CD4-positive, alpha-beta T cell (primary cell): ENCODE results near the gene MGAT1. TPM values are rescaled to one million over a fixed set of nuclear protein-coding genes. Genes with fewer than 3 reads are reported as not detected.

Experiments used
- ATAC-seq: fragments of 200-7000 bp; cut with Tn5 transposase; one replicate; pipeline ENCODE4 v1.10.0; 2022; ENCODE audit warnings: mild to moderate bottlenecking; ENCODE audit not compliant: poor library complexity
- CTCF ChIA-PET: fragments of 350-600 bp; sonication (Branson Sonifier 250); formaldehyde crosslinking; loops from one replicate; lab custom pipeline; 2021; ENCODE audit warnings: antibody characterized with exemption, inconsistent platforms; lab: Charles Lee
- POLR2A ChIA-PET: fragments of 350-600 bp; sonication (Branson Sonifier 250); formaldehyde crosslinking; loops from one replicate; lab custom pipeline; 2021; ENCODE audit warnings: antibody characterized with exemption, inconsistent platforms; lab: Charles Lee
- DNase-seq, 14 experiments: peaks; one replicate each; pipeline ENCODE4 v3.0.0-alpha.2; 2013 to 2020; ENCODE audit warnings: mixed read lengths in 2 of 14
- H3K27ac ChIP-seq, 2 donors: one replicate each; pipeline versions ENCODE4 v1.5.1 to v1.7.0; 2013; ENCODE audit warnings: low read length in 2 of 2, low read depth in 1 of 2, mild to moderate bottlenecking in 1 of 2
- H3K27me3 ChIP-seq, 2 experiments: 1 replicate in 1 of 2; 2 replicates in 1 of 2; pipeline versions ENCODE4 v1.6.1 to v1.7.0; 2013; ENCODE audit warnings: low read length in 2 of 2, control low read depth in 1 of 2, mild to moderate bottlenecking in 1 of 2, moderate library complexity in 1 of 2; ENCODE audit not compliant: insufficient read depth in 2 of 2, control insufficient read depth in 1 of 2
- H3K36me3 ChIP-seq: one replicate; pipeline ENCODE4 v1.6.1; 2013; ENCODE audit warnings: low read length, control low read depth; ENCODE audit not compliant: insufficient read depth
- H3K4me1 ChIP-seq: one replicate; pipeline ENCODE4 v1.6.1; 2013; ENCODE audit warnings: low read length, control low read depth; ENCODE audit not compliant: insufficient read depth
- H3K4me3 ChIP-seq: one replicate; pipeline ENCODE4 v1.5.1; 2013; ENCODE audit warnings: mild to moderate bottlenecking, low read length, moderate library complexity
- H3K9me3 ChIP-seq, 2 experiments: 1 replicate in 1 of 2; 2 replicates in 1 of 2; pipeline versions ENCODE4 v1.6.1 to v1.7.0; 2013; ENCODE audit warnings: low read length in 2 of 2, mild to moderate bottlenecking in 2 of 2, control low read depth in 1 of 2, moderate library complexity in 1 of 2; ENCODE audit not compliant: control insufficient read depth in 1 of 2, insufficient read depth in 1 of 2
- H3K27ac Mint-ChIP-seq: one replicate; pipeline ENCODE4 v1.8.0; 2020; ENCODE audit warnings: mixed read lengths
- H3K27me3 Mint-ChIP-seq: one replicate; pipeline ENCODE4 v1.8.0; 2021; ENCODE audit warnings: mixed read lengths
- H3K36me3 Mint-ChIP-seq: one replicate; pipeline ENCODE4 v1.8.0; 2021; ENCODE audit warnings: low read depth, mixed read lengths
- H3K4me1 Mint-ChIP-seq: one replicate; pipeline ENCODE4 v1.8.0; 2021; ENCODE audit warnings: low read depth, mixed read lengths
- H3K4me3 Mint-ChIP-seq: one replicate; pipeline ENCODE4 v1.8.0; 2020; ENCODE audit warnings: mild to moderate bottlenecking, mixed read lengths
- H3K9me3 Mint-ChIP-seq: one replicate; pipeline ENCODE4 v1.8.0; 2020; ENCODE audit warnings: mixed read lengths
- intact Hi-C, 2 experiments: fragments of 100-400 bp; cut with DNase I in 1 of 2; cut with micrococcal nuclease in 1 of 2; formaldehyde crosslinking; loops; one replicate each; pipeline versions ENCODE4 v1.15.1 to v1.9.0; 2023 to 2025; cut with DNase I, micrococcal nuclease
- total RNA-seq, 174 experiments: library from RNA in 2 of 174; stranded (reverse) in 2 of 174; gene quantifications; one replicate each; pipeline ENCODE4 v1.2.3 and lab custom pipeline; 2021 to 2026
- TF ChIP-seq, protein P1 (sequence below): fragments of 200-600 bp; IDR thresholded peaks from one replicate; pipeline ENCODE4 v1.8.0; 2022; ENCODE audit warnings: antibody characterized with exemption, mild to moderate bottlenecking

Gene MGAT1
- total RNA-seq, 2 experiments from 2014 or later, result 49.0 to 60.2 TPM

DNA sequence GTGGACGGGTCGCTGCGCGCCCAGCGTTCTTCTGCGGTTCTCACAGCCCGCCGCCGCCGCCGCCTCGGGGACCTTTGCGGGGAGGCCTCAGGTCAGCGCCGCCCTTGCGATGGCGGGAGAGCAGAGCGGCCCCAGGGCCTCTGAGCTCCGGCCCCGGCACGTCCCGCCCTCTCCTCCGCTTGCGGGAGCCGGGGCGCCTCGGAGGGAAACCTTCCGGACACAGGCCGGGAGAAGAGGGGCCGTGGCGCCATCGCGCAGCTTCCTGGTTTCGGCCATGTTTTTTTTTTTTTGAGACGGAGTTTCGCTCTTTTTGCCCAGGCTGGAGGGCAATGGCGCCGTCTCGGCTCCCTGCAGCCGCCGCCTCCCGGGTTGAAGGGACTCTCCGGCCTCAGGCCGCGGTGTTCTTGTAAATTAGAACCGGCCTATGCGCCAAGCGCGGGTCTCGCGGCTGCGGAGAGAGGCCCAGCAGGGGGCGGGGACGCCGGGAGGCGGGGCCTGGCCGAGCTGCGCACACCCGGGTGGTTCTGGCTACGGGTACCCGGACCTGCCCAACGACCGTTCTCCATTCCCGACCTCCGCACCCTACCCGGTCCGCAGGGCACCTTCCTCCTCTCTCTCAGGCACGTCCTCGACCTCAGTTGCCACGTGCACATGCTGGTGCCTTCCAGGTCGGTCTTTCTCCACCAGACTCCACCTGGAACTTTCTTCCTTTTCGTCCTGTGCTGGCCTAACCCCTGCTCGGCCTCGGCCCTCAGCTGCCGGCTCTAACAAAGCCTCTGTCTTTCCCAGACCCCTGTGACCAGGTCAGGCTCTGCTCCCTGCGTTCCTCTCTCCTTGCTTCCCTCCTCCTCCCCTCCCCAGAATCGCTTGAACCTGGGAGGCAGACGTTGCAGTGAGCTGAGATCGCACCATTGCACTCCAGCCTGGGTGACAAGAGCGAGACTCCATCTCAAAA is 28.8 kb upstream of the MGAT1 start:
- Mint-ChIP-seq H3K4me1 (peaks cover 63% of the 10 kb centered on the region), H3K9me3 (no peaks in the 10 kb centered on the region), H3K36me3 (peaks cover 68% of the 10 kb centered on the region), H3K4me3 (peak overlapping the region; percentile 99), H3K27ac (peak overlapping the region; percentile 99), H3K27me3 (no peaks in the 10 kb centered on the region)
- TF ChIP-seq, protein P1, sequence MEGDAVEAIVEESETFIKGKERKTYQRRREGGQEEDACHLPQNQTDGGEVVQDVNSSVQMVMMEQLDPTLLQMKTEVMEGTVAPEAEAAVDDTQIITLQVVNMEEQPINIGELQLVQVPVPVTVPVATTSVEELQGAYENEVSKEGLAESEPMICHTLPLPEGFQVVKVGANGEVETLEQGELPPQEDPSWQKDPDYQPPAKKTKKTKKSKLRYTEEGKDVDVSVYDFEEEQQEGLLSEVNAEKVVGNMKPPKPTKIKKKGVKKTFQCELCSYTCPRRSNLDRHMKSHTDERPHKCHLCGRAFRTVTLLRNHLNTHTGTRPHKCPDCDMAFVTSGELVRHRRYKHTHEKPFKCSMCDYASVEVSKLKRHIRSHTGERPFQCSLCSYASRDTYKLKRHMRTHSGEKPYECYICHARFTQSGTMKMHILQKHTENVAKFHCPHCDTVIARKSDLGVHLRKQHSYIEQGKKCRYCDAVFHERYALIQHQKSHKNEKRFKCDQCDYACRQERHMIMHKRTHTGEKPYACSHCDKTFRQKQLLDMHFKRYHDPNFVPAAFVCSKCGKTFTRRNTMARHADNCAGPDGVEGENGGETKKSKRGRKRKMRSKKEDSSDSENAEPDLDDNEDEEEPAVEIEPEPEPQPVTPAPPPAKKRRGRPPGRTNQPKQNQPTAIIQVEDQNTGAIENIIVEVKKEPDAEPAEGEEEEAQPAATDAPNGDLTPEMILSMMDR, result no peak
- DNase-seq (peak; percentile 57 to 86 (median 75)), ATAC-seq (peak; percentile 45)
- H3K36me3 ChIP-seq, result peaks cover 31% of the 10 kb centered on the region
- peaks cover 54% of the 10 kb centered on the region for H3K4me1 ChIP-seq
- peak overlapping the region; percentile 92 for H3K4me3 ChIP-seq
- H3K27ac ChIP-seq, result peak overlapping the region; percentile 94 to 96
- H3K9me3 ChIP-seq, result no peaks in the 10 kb centered on the region
- ChIA-PET POLR2A (interaction anchor here (0.6 to 11.8 kb wide), 27 partner anchors 8 to 539 kb away, joined by 3 to 612 read pairs (median 5); partner anchors contain the start of genes CNOT6, MGAT1, TRIM41 and TRIM52), CTCF (interaction anchor here (0.8 to 3.9 kb wide), 11 partner anchors 9 to 375 kb away, joined by 3 to 34 read pairs (median 6); partner anchors contain the start of gene ZFP62)
- intact Hi-C loops, result loop anchor here (1.0 to 10.0 kb wide), 8 partner anchors 21 to 47 kb away; partner anchors contain the start of genes ZFP62 (in 2 of the 2) and MGAT1 (in 1 of the 2)
- H3K27me3 ChIP-seq, result no peaks in the 10 kb centered on the region

DNA sequence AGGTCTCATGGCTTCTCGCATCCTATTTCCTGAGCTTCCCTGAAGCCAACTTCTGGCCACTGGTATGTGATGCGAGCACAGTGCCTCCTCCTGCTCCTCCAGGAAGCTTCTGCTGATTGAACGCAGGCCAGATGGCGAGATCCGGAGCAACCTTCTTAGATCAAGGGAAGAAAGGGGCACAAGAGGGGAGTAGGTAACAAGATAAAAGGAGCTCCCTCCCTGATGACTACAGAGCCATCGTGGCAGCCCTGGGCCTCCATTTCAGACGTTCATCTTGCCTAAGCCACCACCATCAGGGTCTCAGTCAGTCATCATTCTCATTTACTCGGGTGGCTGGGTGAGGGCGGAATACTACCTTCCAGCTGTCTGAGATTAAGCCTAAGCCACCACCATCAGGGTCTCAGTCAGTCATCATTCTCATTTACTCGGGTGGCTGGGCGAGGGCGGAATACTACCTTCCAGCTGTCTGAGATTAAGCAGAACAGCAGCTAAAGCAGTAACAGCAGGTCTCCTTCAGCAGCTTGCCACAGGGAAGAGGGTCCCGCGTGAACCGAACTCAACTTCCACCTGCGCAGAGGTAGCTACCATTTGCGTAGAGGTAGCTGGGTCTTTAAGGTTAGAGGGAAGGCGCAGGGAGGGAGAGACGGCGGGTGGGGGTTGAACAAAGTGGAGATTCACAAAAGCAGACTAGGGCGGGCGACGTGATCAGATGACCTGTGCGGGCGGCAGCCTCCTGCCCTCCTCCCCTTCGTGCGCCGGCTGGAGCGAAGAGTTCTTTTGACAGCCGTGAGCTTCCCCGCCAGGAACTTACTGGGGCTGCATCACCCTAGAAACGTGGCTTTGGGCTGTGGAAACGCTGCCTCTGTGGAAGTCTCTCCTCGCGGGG is 27.9 kb upstream of the MGAT1 start:
- H3K4me3 Mint-ChIP-seq, result peak overlapping the region; percentile 99
- peak overlapping the region; percentile 94 to 96 for H3K27ac ChIP-seq
- DNase-seq, result peak; percentile 61 to 89 (median 76)
- H3K27me3 ChIP-seq, result no peaks in the 10 kb centered on the region
- H3K4me1 ChIP-seq, result peaks cover 54% of the 10 kb centered on the region
- POLR2A ChIA-PET, result interaction anchor here (0.6 to 11.8 kb wide), 27 partner anchors 7 to 431 kb away, joined by 3 to 612 read pairs (median 5); partner anchors contain the start of genes MGAT1, TRIM41, TRIM52 and ZFP62
- H3K4me3 ChIP-seq, result peak overlapping the region; percentile 92
- H3K4me1 Mint-ChIP-seq, result peaks cover 65% of the 10 kb centered on the region
- no peaks in the 10 kb centered on the region for H3K9me3 Mint-ChIP-seq
- ATAC-seq, result peak; percentile 69
- peaks cover 63% of the 10 kb centered on the region for H3K36me3 Mint-ChIP-seq
- peaks cover 22% of the 10 kb centered on the region for H3K36me3 ChIP-seq
- CTCF ChIA-PET, result interaction anchor here (1.2 to 3.9 kb wide), 9 partner anchors 14 to 46 kb away, joined by 3 to 34 read pairs (median 6); partner anchors contain the start of gene ZFP62
- H3K9me3 ChIP-seq, result no peaks in the 10 kb centered on the region
- peak overlapping the region; percentile 99 for H3K27ac Mint-ChIP-seq
- TF ChIP-seq, protein P1, result no peak
- H3K27me3 Mint-ChIP-seq, result no peaks in the 10 kb centered on the region
- intact Hi-C loops, result loop anchor here (1.0 to 10.0 kb wide), 5 partner anchors 20 to 46 kb away; partner anchors contain the start of genes MGAT1 (in 1 of the 2) and ZFP62 (in 1 of the 2)
